Kidney capillary endothelial cell (primary cell): ENCODE measurements around the gene SPTBN5.

ENCODE experiments used
- DNase-seq: peaks from one replicate; pipeline ENCODE4 v3.0.0-alpha.2; 2018; ENCODE audit warnings: low spot score

SPTBN5 gene

DNA sequence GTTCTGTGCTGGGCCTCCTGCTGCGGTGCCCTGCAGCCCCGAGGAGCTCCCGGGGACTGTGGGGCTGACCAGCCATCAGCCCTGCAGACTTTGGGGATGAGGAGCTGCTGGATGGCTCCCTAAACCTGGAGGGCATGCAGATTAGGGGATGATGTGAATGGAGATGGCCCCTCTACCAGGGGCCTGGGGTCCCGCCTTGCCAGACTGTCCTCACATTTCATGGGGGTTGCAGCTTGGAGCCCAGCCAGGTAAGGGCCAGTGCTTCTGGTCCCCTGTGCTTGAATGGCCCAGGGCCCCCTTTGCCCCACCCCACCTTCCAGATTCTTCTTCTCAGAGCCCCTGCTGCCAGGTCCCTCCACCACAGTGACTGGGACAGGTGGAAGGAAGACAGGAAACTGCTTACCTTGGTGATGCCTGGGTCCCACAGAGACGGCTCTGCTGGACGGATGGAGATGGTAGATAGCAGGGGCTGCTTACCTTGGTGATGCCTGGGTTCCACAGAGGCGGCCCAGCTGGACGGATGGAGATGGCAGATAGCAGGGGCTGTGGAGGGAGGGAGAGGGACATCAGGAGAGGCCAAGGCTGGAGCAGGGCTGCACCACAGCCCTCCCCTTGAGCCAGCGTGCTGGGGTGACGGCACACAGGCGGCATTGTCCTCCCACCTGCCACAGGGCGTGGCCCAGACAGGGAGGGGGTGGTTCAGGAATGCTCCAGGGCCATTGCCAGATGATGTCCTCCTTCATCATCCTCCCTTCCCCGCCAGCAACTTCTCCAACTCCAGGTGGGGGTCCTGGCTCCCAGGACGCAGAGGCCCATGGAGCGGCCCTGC is at the start of gene SPTBN5:
SPTBN5 (minus strand) TSS at position 632 of the 829 bp plus-strand sequence; CDS start at position 76, 556 bp downstream.
- DNase-seq, result no peak

DNA sequence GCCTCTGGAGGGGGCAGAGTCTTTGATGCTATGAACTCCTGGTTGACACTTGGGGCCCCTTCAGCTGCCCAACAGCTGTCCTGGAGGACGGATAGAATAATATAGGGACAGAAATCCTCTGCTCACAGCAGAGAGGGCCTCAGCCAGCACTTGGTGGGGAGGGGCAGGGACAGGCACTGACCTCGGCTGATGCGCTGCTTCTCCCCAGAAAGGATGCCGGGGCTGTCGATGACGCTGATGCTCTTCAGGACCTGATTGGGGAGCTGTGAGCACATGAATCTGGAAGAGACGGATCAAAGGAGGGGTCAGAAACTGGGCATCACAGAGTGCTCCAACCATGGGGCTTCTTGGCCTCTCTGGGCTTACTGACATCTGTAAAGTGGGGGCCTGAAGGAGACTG is 49.0 kb upstream of the SPTBN5 start:
- no peak for DNase-seq

DNA sequence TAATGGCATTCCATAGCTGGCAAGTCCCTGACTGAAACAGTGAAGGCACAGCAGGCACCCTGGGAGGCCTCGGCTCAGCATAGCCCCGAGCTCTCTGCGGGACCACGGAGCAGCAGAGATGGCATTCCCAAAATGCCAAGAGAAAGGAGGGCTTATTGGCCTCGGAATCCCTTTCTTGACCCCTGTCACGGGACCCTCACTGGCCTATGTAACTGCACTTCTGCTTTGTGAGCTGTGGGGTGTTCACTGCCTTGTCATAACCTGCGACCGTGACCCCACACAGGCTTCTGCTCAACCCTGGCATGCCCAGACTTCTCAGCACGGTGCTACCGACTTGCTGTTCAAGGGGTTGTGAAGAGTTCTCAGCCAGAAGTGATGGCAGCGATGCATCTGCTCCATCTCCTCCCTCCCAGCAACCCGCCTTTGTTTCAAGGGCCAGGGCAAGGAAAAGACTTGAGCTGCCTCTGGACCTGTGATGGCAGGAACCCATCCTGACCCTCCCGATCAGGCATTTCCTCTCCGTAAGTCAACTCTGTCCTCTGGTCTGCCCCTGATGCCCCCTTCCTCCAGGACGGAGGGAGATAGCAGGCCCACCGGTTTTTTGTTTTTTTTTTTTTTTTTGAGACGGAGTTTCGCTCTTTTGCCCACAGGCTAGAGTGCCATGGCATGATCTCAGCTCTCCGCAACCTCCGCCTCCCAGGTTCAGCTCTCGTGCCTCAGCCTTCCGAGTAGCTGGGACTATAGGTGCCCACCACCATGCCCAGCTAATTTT is 48.0 kb upstream of the SPTBN5 start:
- DNase-seq, result no peak

- DNase-seq, result peak; percentile 98
Measured at GRCh38 chr15:41940441-41940857, 46.6 kb upstream of the SPTBN5 start.

GRCh38 chr15:41939986-41940385 is 46.1 kb upstream of the SPTBN5 start:
- no peak for DNase-seq

DNA sequence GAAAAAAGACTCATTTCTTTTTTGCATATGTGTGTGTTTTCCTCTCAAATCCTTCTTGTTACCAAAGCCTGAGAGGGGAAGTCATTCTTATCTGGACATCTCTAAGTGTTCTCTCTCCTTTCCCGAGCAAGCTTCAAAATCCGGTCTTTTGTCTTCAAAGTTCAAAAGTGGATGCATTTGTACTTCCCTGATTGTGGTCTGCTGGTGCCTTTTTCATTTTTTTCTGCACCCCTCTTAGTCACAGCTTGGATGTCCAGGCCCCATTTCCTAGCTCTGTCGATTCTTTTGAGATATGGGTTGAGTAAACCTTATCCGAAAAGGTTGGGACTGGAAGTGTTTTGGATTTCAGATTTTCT is 43.7 kb upstream of the SPTBN5 start:
- no peak for DNase-seq

DNA sequence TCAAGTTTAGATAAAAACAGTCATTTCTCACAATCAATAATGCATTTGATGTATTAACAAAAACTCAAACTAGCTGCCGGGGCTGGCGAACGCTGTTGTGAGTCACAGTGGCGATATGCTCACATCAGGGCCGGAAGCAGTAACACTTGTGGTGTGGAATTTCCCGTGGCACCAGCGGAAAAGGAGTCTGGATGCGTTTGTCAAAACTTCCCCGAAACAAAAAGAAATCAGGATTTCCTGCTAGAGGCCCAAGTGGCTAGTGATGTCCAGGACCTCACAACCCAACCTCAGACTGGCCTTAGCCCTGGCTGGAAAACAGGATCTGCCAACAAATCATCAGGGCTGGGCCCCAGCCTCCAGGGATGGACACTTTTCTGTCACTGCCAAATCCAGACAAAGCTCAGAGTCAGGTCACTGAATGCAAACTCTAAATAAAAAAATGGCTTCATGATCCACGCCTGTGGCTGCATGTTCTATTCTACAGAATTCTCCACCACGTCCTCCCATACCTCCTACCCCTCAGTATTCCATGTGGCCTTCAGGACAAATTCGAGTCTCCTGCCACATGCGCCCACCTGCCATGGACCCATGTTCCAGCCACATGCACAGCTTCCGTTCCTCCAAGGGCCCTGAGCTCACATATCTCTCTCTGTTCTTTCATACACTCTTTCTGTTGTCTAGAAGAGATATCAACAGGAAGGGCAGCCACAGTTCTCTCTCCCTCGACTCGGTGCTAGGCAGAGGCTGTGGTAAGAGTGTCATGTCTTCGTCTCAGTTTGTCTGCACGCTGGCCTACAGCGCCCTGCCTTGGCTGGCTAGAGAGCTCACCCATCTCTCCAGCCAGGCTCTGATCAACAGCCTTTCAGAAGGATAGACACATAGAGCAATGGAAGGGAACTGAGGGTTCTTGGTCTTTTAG is 43.1 kb upstream of the SPTBN5 start:
- peak; percentile 97 for DNase-seq

- DNase-seq, result no peak
Measured at GRCh38 chr15:41936155-41936554, 42.3 kb upstream of the SPTBN5 start.

- DNase-seq, result no peak
Measured at GRCh38 chr15:41935566-41936020, 41.7 kb upstream of the SPTBN5 start.

GRCh38 chr15:41934843-41935242 is 41.0 kb upstream of the SPTBN5 start:
- DNase-seq, result peak; percentile 72

DNA sequence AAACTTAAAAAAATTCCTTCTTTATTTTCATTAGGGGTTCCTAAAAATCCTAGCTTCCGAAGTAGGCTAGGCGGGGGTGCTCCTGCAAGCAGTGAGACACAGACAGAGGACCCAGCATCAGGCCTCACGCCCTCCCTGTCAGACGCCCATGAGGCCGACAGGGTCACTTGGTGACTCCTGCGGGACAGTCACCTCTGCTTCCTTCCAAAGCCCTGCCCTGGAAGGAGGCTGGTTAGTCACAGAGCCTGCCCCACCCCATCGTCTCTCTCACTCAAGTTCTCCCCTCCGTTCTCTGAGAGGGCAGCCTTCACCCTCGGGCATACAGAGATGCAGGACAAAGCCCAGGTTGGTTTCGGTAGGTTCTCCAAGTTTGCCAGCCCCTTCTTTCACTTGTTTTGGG is 39.9 kb upstream of the SPTBN5 start:
- peak; percentile 87 for DNase-seq

GRCh38 chr15:41933326-41933725 is 39.5 kb upstream of the SPTBN5 start:
- DNase-seq, result no peak

DNA sequence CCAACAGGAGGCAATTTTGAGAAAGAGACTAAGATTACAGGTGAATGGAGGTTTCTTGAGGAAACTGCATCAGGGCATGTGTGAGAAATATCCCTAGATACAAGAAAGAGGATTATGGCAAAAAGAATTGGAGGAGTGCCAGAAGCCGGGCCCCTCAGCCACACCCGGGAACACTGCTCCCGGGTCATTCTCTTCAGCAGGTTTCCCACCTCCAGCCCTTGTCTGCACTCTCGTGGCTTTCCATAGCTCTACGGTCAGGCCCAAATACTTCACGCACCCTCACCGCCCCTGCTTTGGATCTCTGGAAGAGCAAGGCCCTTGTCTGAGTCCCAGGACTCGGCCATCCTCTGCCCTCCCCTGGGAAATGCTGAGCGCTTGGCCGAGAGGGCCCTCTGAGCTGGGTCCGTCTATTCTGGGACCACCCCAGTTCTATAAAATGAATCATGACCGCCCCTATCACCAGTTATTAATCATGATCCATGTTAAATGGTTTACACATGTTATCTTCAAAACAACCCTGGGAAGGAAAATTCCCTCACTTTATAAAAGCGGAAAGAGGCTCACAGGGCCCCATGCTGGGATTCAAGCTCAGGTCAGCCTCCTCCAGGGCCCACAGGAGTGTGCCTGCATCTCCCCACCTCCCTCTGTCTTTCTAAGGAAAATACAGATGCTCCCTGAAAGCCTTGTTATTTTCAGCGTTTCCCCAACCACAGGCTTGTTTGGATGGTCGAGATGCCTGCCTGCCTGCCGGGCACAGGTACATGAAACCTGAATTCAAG is 38.8 kb upstream of the SPTBN5 start:
- no peak for DNase-seq

DNA sequence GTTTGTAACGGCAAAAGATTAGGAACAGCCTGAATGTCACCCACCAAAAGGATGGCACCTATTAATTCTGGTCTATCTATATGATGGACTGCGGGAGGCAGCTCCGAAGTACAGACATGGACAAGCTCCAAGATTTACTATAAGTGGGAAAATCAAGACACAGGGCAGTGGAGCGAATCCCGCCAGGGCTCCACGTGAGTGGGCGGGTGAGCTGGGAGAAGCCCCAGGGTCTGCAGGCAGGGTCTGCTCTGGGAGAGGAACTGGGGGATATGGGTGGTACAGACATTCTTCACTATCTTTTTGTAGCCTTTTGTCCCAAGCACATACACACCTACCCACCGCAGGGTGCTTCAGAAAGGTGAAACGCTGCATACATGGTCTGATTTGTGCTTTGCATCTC is 38.2 kb upstream of the SPTBN5 start:
- DNase-seq, result no peak

- no peak for DNase-seq
Measured at GRCh38 chr15:41930867-41931222, 37.0 kb upstream of the SPTBN5 start.

- peak; percentile 80 for DNase-seq
Measured at GRCh38 chr15:41930221-41930866, 36.5 kb upstream of the SPTBN5 start.

GRCh38 chr15:41928637-41929620 is 35.1 kb upstream of the SPTBN5 start:
- DNase-seq, result no peak

DNA sequence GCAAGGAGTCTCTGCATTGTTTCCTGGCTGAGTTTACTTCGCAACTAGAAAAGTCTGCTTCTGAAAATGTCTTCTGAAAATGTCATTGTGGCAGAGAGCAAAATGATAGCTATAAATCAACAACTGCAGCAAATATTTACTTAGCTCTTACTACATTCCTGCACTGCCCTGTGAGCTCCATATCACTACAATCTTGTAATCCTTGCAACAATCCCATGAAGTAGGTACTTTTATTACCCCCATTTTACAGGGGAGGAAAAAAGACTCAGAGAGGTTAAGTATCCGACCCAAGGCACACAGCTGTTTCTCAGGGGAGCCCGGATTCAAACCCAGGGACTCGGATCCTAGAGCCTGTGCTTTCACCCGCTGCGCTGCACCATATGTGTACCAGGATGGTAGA is 34.2 kb upstream of the SPTBN5 start:
- no peak for DNase-seq

DNA sequence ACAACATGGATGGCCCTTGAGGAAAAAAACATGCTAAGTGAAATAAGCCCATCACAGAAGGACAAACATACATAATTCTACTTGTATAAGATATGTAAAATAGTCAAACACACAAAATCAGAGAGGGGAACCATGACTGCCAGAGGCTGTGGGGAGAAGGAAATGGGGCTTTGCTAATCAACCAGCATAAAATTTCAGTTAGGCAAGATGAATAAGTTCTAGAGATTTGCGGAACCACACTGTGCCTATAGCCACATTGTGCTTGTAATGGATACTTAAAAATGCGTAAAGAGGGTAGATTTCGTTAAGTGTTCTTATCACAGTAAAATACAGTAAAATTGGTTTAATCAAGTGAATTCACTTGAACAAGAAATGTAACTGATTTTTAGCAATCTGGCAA is 33.7 kb upstream of the SPTBN5 start:
- no peak for DNase-seq
